Dendritic cell treated with granulocyte-macrophage colony-stimulating factor and Interleukin-4, amounts not matched to agents 40 ng/mL and 50 ng/mL, for 4 days (primary cell): ENCODE measurements around the gene MARCHF3.
"Not testable (repeated sequence)": the region's sequence is repeated elsewhere in the genome, so short reads cannot be mapped to it uniquely, and the experiment has no call there.

Experiments used
- H3K27ac Mint-ChIP-seq: one replicate; pipeline ENCODE4 v1.8.0; 2022; ENCODE audit warnings: mild to moderate bottlenecking, mixed read lengths
- H3K27me3 Mint-ChIP-seq: one replicate; pipeline ENCODE4 v1.8.0; 2022; ENCODE audit warnings: mild to moderate bottlenecking, mixed read lengths
- H3K36me3 Mint-ChIP-seq: one replicate; pipeline ENCODE4 v1.8.0; 2022; ENCODE audit warnings: low read depth, mixed read lengths
- H3K4me1 Mint-ChIP-seq: one replicate; pipeline ENCODE4 v1.8.0; 2022; ENCODE audit warnings: low read depth, mixed read lengths
- H3K4me3 Mint-ChIP-seq: one replicate; pipeline ENCODE4 v1.8.0; 2022; ENCODE audit warnings: mild to moderate bottlenecking, moderate library complexity, mixed read lengths
- H3K9me3 Mint-ChIP-seq: one replicate; pipeline ENCODE4 v1.8.0; 2022; ENCODE audit warnings: mixed read lengths
- intact Hi-C: fragments of 100-400 bp; cut with micrococcal nuclease; formaldehyde crosslinking; loops from one replicate; pipeline ENCODE4 v1.15.0; 2022

The MARCHF3 gene

DNA sequence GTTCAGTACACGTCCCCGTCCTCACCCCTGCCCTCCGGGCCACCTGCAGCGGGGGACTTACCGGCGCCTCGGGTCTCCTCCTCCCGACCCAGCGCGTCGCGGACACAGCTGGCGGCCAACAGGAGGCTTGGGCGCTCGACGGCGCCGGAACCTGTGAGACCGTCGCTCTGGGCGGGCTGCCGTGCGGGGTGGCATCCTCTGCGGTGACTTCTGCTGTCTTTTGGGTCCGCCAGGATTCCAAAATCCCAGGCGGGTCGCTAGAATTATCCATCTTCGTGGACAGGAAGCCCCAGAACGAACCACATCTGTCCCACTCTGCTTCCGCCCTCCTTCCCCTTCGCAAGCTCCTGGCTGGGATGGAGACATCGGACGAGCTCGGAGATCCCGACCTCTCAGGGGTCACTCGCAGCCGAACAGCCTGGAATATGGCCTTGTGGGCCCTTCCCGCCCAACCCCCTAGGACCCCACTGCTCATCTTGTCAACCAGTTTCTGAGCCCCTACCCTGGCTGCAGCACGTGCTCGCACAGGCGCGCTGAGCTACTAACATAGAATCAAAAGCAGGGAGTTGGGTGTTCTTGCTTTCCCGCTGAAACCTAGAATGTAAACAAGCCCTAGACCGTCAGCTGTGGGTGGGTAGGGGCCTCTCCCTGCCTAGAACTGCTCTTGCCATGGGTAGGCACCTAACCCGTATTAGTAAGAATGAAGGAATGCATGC is 947 bp upstream of the MARCHF3 start:
- H3K27ac Mint-ChIP-seq = peak overlapping the region; percentile 89
- intact Hi-C loops = no loop called here
- peaks cover 46% of the 10 kb centered on the region for H3K27me3 Mint-ChIP-seq
- H3K4me1 Mint-ChIP-seq = peaks cover 14% of the 10 kb centered on the region
- peaks cover 13% of the 10 kb centered on the region for H3K36me3 Mint-ChIP-seq
- peak overlapping the region; percentile 93 for H3K4me3 Mint-ChIP-seq
- H3K9me3 Mint-ChIP-seq = no peaks in the 10 kb centered on the region

GRCh38 chr5:127029581-127030258 is 638 bp downstream of the MARCHF3 start:
- Mint-ChIP-seq H3K4me3 (peak overlapping the region; percentile 93), H3K27ac (peak overlapping the region; percentile 89), H3K27me3 (peaks cover 42% of the 10 kb centered on the region), H3K36me3 (peaks cover 13% of the 10 kb centered on the region), H3K9me3 (no peaks in the 10 kb centered on the region), H3K4me1 (peaks cover 14% of the 10 kb centered on the region)
- intact Hi-C loops = no loop called here

- intact Hi-C loops = no loop called here
- no peak overlapping the region for H3K4me3 Mint-ChIP-seq
- H3K36me3 Mint-ChIP-seq = peaks cover 13% of the 10 kb centered on the region
- H3K9me3 Mint-ChIP-seq = no peaks in the 10 kb centered on the region
- H3K27ac Mint-ChIP-seq = no peak overlapping the region
- H3K27me3 Mint-ChIP-seq = peaks cover 40% of the 10 kb centered on the region
- H3K4me1 Mint-ChIP-seq = peaks cover 14% of the 10 kb centered on the region
These were observed 1.4 kb downstream of the MARCHF3 start for GRCh38 chr5:127028822-127029457.

- intact Hi-C loops = no loop called here
- Mint-ChIP-seq H3K4me3 (no peak overlapping the region), H3K27ac (no peak overlapping the region), H3K9me3 (no peaks in the 10 kb centered on the region), H3K36me3 (peaks cover 13% of the 10 kb centered on the region), H3K27me3 (peaks cover 35% of the 10 kb centered on the region), H3K4me1 (peaks cover 14% of the 10 kb centered on the region)
These were observed 2.8 kb downstream of the MARCHF3 start for GRCh38 chr5:127027539-127027938.

GRCh38 chr5:127026166-127026565 is 4.2 kb downstream of the MARCHF3 start:
- Mint-ChIP-seq H3K27ac (no peak overlapping the region), H3K36me3 (peaks cover 13% of the 10 kb centered on the region), H3K27me3 (peaks cover 22% of the 10 kb centered on the region), H3K4me1 (peaks cover 14% of the 10 kb centered on the region), H3K9me3 (no peaks in the 10 kb centered on the region), H3K4me3 (no peak overlapping the region)
- intact Hi-C loops = no loop called here

DNA sequence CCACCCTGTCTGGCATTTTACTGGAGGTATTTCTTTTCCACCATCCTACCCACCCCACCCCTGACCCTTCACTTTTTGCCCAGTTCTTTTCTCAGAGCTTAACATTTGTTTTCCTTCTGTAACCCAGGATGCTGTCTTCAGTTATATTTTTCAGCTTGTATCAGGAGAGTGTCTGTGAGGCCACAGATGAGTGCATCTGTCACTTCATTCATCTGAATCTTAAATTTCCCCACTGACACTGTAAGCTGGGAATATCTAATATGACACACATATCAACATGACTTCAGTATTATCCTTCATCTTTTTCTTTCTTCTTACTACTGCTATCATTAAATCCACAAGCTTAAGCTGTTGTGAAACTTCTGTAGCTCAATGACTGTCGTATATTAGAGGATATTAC is 4.9 kb downstream of the MARCHF3 start:
- Mint-ChIP-seq H3K27ac (no peak overlapping the region), H3K9me3 (no peaks in the 10 kb centered on the region), H3K36me3 (peaks cover 6% of the 10 kb centered on the region), H3K4me1 (peaks cover 14% of the 10 kb centered on the region), H3K27me3 (peaks cover 16% of the 10 kb centered on the region), H3K4me3 (no peak overlapping the region)
- intact Hi-C loops = no loop called here

DNA sequence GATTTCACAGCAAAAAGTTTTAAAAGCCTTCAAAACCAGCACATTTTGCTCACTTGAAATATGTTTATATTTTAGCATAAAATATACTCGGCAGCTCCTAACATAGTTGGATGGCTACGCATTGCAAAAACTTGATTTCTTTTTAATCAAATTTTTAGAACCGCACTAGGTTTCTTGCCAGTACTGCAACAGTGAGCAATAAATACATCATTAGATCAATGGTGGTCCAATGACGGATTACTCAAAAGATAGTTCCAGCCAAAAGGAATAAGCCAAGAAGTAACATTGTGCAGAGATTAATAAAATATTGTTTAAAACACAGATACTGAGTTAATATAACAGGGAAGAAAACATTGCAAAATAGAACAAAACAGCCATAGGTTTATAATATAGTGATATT is 5.5 kb downstream of the MARCHF3 start:
- peaks cover 16% of the 10 kb centered on the region for H3K27me3 Mint-ChIP-seq
- H3K4me1 Mint-ChIP-seq = peaks cover 14% of the 10 kb centered on the region
- H3K36me3 Mint-ChIP-seq = no peaks in the 10 kb centered on the region
- no peak overlapping the region for H3K27ac Mint-ChIP-seq
- no peak overlapping the region for H3K4me3 Mint-ChIP-seq
- intact Hi-C loops = no loop called here
- no peaks in the 10 kb centered on the region for H3K9me3 Mint-ChIP-seq

DNA sequence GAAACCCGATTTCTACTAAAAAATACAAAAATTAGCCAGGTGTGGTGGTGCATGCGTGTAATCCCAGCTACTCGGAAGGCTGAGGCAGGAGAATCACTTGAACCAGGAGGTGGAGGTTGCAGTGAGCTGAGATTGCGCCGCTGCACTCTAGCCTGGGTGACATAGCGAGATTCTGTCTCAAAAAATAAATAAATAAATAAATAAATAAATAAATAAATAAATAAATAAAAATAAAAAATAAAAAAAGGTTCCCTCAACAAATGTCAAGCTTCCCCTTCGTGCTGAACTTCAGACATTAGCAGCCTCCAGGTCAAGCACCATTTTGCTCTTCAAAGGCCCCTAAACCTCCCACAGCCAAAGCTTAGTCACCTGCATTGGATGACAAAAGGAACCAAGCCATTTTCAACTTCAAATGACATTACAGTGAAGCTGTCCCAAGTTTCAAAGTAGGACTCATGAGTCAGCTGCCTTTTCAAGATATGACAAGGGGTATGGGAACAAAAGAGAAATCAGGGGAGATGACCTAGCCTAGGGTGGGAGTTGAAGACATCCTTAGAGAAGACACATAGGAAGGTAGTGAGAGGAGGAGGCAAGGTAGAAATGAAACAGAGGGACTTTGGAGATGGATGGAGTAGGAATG is 6.7 kb downstream of the MARCHF3 start:
- H3K9me3 Mint-ChIP-seq, H3K4me1 Mint-ChIP-seq, H3K4me3 Mint-ChIP-seq, H3K27me3 Mint-ChIP-seq, H3K27ac Mint-ChIP-seq, H3K36me3 Mint-ChIP-seq, intact Hi-C loops: not testable (repeated sequence)

DNA sequence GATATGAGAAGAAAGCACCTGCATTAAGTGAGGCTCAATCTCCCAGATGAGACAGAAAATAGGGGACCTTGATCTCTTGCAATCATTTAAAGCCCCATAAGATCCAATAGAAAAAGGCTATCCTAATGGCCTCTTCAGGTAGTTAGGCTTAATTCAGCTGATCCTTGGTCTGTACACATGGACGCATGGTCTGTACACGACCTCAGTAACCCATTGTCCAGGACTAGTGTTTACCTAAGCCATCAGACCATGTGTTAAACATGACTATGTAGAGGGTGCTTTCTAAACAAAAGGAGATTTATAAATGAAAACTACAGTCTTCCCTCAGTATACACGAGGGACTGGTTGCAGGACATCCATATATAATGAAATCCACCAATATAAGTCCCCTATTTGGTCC is 7.5 kb downstream of the MARCHF3 start:
- no peaks in the 10 kb centered on the region for H3K9me3 Mint-ChIP-seq
- no peak overlapping the region for H3K27ac Mint-ChIP-seq
- H3K4me3 Mint-ChIP-seq = no peak overlapping the region
- H3K27me3 Mint-ChIP-seq = no peaks in the 10 kb centered on the region
- intact Hi-C loops = no loop called here
- no peaks in the 10 kb centered on the region for H3K4me1 Mint-ChIP-seq
- no peaks in the 10 kb centered on the region for H3K36me3 Mint-ChIP-seq

DNA sequence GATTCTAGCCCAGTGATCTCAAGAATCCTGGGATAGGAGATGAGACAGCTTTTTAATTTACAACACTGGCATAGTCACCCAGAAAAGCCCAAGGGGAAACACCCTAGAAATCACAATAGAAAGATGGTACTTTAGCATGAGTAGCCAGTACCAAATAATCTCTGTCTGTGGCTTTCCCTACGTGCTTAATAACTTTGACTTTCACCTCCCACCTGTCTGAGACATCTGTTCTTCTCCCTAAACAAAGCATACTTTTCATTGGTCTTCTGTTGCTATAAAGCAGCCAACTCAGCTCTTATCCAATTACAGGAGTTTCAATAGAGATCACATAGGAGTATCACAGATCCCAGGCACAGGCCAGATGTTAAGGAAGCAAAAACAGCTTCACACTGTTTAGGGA is 10.4 kb downstream of the MARCHF3 start:
- no peaks in the 10 kb centered on the region for H3K36me3 Mint-ChIP-seq
- H3K4me3 Mint-ChIP-seq = no peak overlapping the region
- no peaks in the 10 kb centered on the region for H3K9me3 Mint-ChIP-seq
- no peak overlapping the region for H3K27ac Mint-ChIP-seq
- H3K4me1 Mint-ChIP-seq = peaks cover 4% of the 10 kb centered on the region
- intact Hi-C loops = no loop called here
- H3K27me3 Mint-ChIP-seq = no peaks in the 10 kb centered on the region

GRCh38 chr5:127016722-127017121 is 13.6 kb downstream of the MARCHF3 start:
- intact Hi-C loops, H3K27me3 Mint-ChIP-seq, H3K36me3 Mint-ChIP-seq, H3K27ac Mint-ChIP-seq, H3K4me3 Mint-ChIP-seq, H3K9me3 Mint-ChIP-seq: not testable (repeated sequence)
- H3K4me1 Mint-ChIP-seq = peaks cover 15% of the 10 kb centered on the region

- Mint-ChIP-seq H3K4me3 (no peak overlapping the region), H3K36me3 (no peaks in the 10 kb centered on the region), H3K4me1 (peaks cover 15% of the 10 kb centered on the region), H3K27me3 (no peaks in the 10 kb centered on the region), H3K9me3 (no peaks in the 10 kb centered on the region), H3K27ac (no peak overlapping the region)
- intact Hi-C loops = no loop called here
These were observed 14.6 kb downstream of the MARCHF3 start for GRCh38 chr5:127015716-127016115.

DNA sequence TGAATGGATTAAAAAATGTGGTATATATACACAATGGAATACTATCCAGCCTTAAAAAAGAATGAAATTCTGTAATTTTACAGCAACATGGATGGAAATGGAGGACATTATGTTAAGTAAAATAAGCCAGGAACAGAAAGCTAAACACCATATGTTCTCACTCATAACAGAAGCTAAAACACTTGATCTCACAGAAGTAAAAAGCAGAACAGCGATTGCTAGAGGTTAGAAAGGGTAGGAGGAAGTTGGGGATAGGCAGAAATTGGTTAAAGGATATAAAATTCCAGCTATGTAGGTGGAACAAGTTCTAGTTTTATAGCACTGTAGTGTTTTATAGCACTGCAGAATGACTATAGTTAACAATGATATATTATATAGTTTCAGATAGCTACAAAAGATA is 15.8 kb downstream of the MARCHF3 start:
- Mint-ChIP-seq H3K9me3 (no peaks in the 10 kb centered on the region), H3K4me1 (peaks cover 15% of the 10 kb centered on the region), H3K27ac (no peak overlapping the region), H3K36me3 (no peaks in the 10 kb centered on the region), H3K4me3 (no peak overlapping the region), H3K27me3 (no peaks in the 10 kb centered on the region)
- intact Hi-C loops = no loop called here

DNA sequence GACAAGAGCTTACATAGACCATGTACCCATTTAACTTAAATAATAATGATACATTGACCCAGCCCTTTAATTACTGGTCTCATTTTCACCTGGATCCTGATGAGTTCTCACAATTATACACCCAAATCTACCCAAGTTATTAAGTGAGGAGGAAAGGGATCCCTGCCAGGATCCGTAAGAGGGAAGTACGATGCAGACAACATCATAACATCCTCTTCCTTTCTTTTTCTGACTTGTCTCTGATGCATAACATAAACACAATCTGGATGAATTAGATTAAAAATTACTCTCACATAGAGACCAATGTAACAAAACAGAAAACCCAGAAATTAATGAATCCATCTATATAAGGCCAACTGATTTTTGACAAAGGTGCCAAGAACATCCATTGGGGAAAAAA is 17.0 kb downstream of the MARCHF3 start:
- Mint-ChIP-seq H3K27me3 (no peaks in the 10 kb centered on the region), H3K4me3 (no peak overlapping the region), H3K4me1 (peaks cover 15% of the 10 kb centered on the region), H3K9me3 (no peaks in the 10 kb centered on the region), H3K27ac (no peak overlapping the region), H3K36me3 (no peaks in the 10 kb centered on the region)
- intact Hi-C loops = no loop called here
